Measurements from ENCODE around the gene WBP2. TPM values are rescaled to one million over a fixed set of nuclear protein-coding genes. Genes with fewer than 3 reads are reported as not detected.

Gene WBP2
- total and polyA plus RNA-seq, 2 of the 13 experiments (the other 11 are each of a cell fraction or from before 2014, with no cell fraction given) = 29.2 to 29.5 TPM

- TF ChIP-seq KDM2A (CRISPR knock-in tag; IDR thresholded peaks at IDR 0.05; ENCODE audit: borderline replicate concordance, low read depth) = peak; percentile 82
- peak; percentile 44; the same call in 1 of the 2 replicates for TF ChIP-seq ZNF3 (CRISPR knock-in tag; IDR thresholded peaks at IDR 0.05)
- TF ChIP-seq ZNF83 (CRISPR knock-in tag; IDR thresholded peaks at IDR 0.05; ENCODE audit: borderline replicate concordance) = peak; percentile 94; the same call in 1 of the 2 replicates
- TF ChIP-seq ZNF383 (CRISPR knock-in tag; IDR thresholded peaks at IDR 0.05; ENCODE audit: borderline replicate concordance) = no peak
- TF ChIP-seq ZBTB37 (CRISPR knock-in tag; IDR thresholded peaks at IDR 0.05) = peak; percentile 63
- peak; percentile 98 for TF ChIP-seq POGK (CRISPR knock-in tag; conservative IDR thresholded peaks at IDR 0.05)
- TF ChIP-seq ZSCAN21 (CRISPR knock-in tag; IDR thresholded peaks at IDR 0.05; ENCODE audit: borderline replicate concordance) = peak; percentile 100
- peak; percentile 88 for TF ChIP-seq SP4 (CRISPR knock-in tag; IDR thresholded peaks at IDR 0.05)
- peak; percentile 91 for TF ChIP-seq ZNF326 (CRISPR knock-in tag; IDR thresholded peaks at IDR 0.05; ENCODE audit: borderline replicate concordance)
- no peak for TF ChIP-seq ZNF17 (CRISPR knock-in tag; IDR thresholded peaks at IDR 0.05)
- no peak for TF ChIP-seq MTF1 (CRISPR knock-in tag; IDR thresholded peaks at IDR 0.05)
- no peak; the same call in 1 of the 2 replicates for TF ChIP-seq ZSCAN30 (CRISPR knock-in tag; IDR thresholded peaks at IDR 0.05)
- peak; percentile 64; the same call in 1 of the 2 replicates for TF ChIP-seq CREM (IDR thresholded peaks at IDR 0.05)
- no peak for TF ChIP-seq CREM (CRISPR knock-in tag; IDR thresholded peaks at IDR 0.05)
- TF ChIP-seq ZNF800 (CRISPR knock-in tag; IDR thresholded peaks at IDR 0.05) = peak; percentile 92
- TF ChIP-seq DZIP1 (CRISPR knock-in tag; IDR thresholded peaks at IDR 0.05) = peak; percentile 94
- no peak for TF ChIP-seq TCF7 (IDR thresholded peaks at IDR 0.05; ENCODE audit: low read depth)
- TF ChIP-seq JUND (CRISPR knock-in tag; IDR thresholded peaks at IDR 0.05) = peak; percentile 88
- no peak; the same call in 1 of the 2 replicates for TF ChIP-seq NFE2L1 (CRISPR knock-in tag; IDR thresholded peaks at IDR 0.05; ENCODE audit: borderline replicate concordance)
- peak; percentile 91 for TF ChIP-seq RARA (CRISPR knock-in tag; IDR thresholded peaks at IDR 0.05)
- no peak for TF ChIP-seq ADNP (CRISPR knock-in tag; IDR thresholded peaks at IDR 0.05)
Measured at GRCh38 chr17:75876190-75876937, 21.2 kb upstream of the WBP2 start (continued).

Measured in HepG2 (cell line).